ENCODE data around the gene COX15. TPM values are rescaled to one million over a fixed set of nuclear protein-coding genes. Genes with fewer than 3 reads are reported as not detected.

Gene COX15
- total and polyA plus RNA-seq, 2 experiments from 2014 or later = 18.3 to 20.3 TPM

DNA sequence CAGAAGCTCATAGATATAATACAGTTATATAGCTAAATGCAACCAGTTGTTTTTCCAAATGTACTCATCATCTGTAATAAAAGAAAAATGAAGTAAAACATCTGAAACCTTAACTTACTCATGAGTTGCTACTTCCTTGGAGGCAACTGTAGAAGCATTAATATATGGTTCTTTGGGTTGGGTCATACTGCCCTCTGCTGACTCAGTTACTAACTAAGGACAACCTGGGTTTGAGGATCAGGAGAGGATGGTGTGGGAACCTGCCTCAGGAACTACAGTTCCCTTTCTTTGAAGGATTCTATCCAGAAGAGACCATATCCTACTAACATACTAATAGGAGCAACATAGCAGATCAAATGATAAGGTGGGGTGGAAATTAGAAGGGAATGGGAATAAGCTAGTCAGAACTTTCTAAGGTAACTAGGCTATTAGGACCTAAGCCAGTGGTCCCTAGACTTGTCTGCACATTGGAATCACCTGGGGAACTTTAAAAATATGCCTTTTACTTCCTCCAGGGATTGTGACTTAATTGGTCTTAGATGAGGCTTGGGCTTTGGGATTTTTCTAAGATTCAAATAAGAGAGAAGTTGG lies 20.7 kb downstream of the COX15 start:
- Histone ChIP-seq H3K36me3 (ENCODE audit: low read depth) (peaks cover 47% of the 10 kb centered on the region), H2AFZ (no peak overlapping the region), H3K4me3 (no peak overlapping the region), H3K9ac (peak overlapping the region; percentile 36; the same call in 1 of the 2 replicates), H3K4me1 (ENCODE audit: insufficient read depth) (peaks cover 33% of the 10 kb centered on the region), H3K79me2 (ENCODE audit: insufficient read depth) (0 out of 2 replicates have a peak, but pooled peaks cover 9% of the 10 kb centered on the region), H3K9me2 (ENCODE audit: insufficient read depth) (no peaks in the 10 kb centered on the region), H4K20me1 (ENCODE audit: insufficient read depth) (no peaks in the 10 kb centered on the region), H3K4me2 (ENCODE audit: unreplicated experiment) (no peak overlapping the region), H3K27ac (peak overlapping the region; percentile 72), H3F3A (ENCODE audit: insufficient read depth) (peaks cover 83% of the 10 kb centered on the region), H3K9me3 (ENCODE audit: low read depth) (no peaks in the 10 kb centered on the region), H3K27me3 (replicated peaks; ENCODE audit: insufficient read depth) (no peaks in the 10 kb centered on the region)
- DNase-seq = peak; percentile 87
- in situ Hi-C loops (cut with MboI) = loop anchor here (10.0 kb wide), 2 partner anchors 76 to 276 kb away; partner anchors contain the start of gene GOT1
- TF ChIP-seq EZH2phosphoT487 (IDR thresholded peaks at IDR 0.05; ENCODE audit: insufficient read depth, low read depth) = no peak
- TF ChIP-seq EZH2 (IDR thresholded peaks at IDR 0.05; ENCODE audit: insufficient read depth, poor library complexity, severe bottlenecking) = no peak

DNA sequence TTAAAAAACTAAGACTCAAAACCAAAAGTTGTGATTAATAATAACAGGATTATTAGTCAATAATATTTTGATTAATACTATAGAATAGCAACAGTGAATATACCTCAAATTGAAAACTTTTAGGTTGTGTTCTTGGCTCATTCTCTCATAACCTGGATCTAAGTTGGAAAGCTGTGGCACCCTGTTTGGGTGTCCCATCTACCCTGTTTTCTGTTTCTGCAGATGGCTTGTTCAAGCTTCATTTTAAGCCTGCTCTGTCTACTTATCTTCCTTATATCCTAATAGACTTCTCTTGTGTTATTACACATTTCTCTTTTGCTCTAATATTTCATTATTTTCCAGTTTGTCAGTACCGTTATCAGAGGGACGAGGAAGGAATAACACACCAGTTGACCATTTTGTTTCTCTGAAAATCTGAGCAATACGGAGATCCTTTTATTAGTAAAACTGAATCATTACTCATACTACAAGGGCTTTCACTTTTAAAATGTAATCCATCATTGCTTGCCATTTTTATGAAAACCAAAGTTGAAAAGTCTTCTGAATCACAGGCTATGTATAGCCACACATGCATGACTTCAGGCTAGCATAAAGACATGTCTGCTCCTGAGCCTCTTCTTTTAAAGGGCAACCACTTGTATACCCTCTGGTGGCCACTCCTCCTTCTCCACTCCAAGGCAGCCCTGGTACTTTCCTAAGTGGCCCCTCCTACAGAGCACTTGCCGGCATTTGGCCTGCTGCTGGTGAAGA lies 22.3 kb downstream of the COX15 start:
- WGBS, 2 experiments (ENCODE audit: low coverage in 1 of 2, low lambda C conversion rate in 2 of 2, missing lambda C conversion rate in 2 of 2) = 37 to 39% methylated on average over 4 of the region's 4 CpGs
- H4K20me1 ChIP-seq (ENCODE audit: insufficient read depth) = no peaks in the 10 kb centered on the region
- H2AFZ ChIP-seq = no peak overlapping the region
- H3K27me3 ChIP-seq (replicated peaks; ENCODE audit: insufficient read depth) = no peaks in the 10 kb centered on the region
- H3K4me1 ChIP-seq (ENCODE audit: insufficient read depth) = peaks cover 33% of the 10 kb centered on the region
- in situ Hi-C loops (cut with MboI) = loop anchor here (10.0 kb wide), 2 partner anchors 75 to 275 kb away; partner anchors contain the start of gene GOT1
- H3K4me2 ChIP-seq (ENCODE audit: unreplicated experiment) = peak overlapping the region; percentile 47
- DNase-seq = peak; percentile 73
- 0 out of 2 replicates have a peak, but pooled peaks cover 9% of the 10 kb centered on the region for H3K79me2 ChIP-seq (ENCODE audit: insufficient read depth)
- H3K36me3 ChIP-seq (ENCODE audit: low read depth) = peaks cover 53% of the 10 kb centered on the region
- TF ChIP-seq EZH2phosphoT487 (IDR thresholded peaks at IDR 0.05; ENCODE audit: insufficient read depth, low read depth) (no peak), EZH2 (IDR thresholded peaks at IDR 0.05; ENCODE audit: insufficient read depth, poor library complexity, severe bottlenecking) (no peak)
- no peak overlapping the region for H3K4me3 ChIP-seq
- no peaks in the 10 kb centered on the region for H3K9me3 ChIP-seq (ENCODE audit: low read depth)
- H3K9ac ChIP-seq = peak overlapping the region; percentile 47
- no peaks in the 10 kb centered on the region for H3K9me2 ChIP-seq (ENCODE audit: insufficient read depth)
- H3F3A ChIP-seq (ENCODE audit: insufficient read depth) = peaks cover 81% of the 10 kb centered on the region
- H3K27ac ChIP-seq = peak overlapping the region; percentile 72

DNA sequence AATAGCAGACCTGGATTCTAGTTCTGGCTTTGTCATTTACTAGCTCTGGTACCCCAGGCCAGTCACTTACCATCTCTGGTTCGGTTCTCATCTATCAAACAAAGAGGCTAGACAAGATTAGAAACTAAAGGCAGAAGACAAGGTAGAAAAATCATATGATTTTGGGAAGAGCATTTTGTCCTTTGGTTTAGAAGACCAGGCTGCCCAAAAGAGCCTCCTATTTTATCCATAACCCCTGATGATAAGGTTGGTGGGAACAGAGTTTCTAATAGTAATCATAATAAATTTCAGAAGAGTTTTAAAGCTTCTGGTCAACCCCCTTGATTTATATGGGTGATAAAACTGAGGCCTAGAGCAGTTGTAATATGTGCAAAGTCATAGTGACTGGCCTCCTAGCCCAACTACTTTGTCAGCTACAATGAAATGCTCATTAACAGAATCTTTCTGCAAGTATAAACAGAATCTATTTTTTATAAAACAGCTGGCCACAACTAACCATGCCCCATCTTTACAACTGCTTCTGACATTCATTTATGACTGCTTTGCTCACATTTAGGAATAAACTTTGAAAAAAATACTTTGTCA lies 23.4 kb downstream of the COX15 start:
- H3K4me3 ChIP-seq = no peak overlapping the region
- H3K27ac ChIP-seq = peak overlapping the region; percentile 72
- H3K9ac ChIP-seq = peak overlapping the region; percentile 47
- no peaks in the 10 kb centered on the region for H3K9me3 ChIP-seq (ENCODE audit: low read depth)
- peaks cover 33% of the 10 kb centered on the region for H3K4me1 ChIP-seq (ENCODE audit: insufficient read depth)
- H3K27me3 ChIP-seq (replicated peaks; ENCODE audit: insufficient read depth) = no peaks in the 10 kb centered on the region
- H3K79me2 ChIP-seq (ENCODE audit: insufficient read depth) = 0 out of 2 replicates have a peak, but pooled peaks cover 9% of the 10 kb centered on the region
- DNase-seq = peak; percentile 53
- no peak overlapping the region for H2AFZ ChIP-seq
- H3K36me3 ChIP-seq (ENCODE audit: low read depth) = peaks cover 49% of the 10 kb centered on the region
- in situ Hi-C loops (cut with MboI) = no loop called here
- H3K9me2 ChIP-seq (ENCODE audit: insufficient read depth) = no peaks in the 10 kb centered on the region
- peaks cover 72% of the 10 kb centered on the region for H3F3A ChIP-seq (ENCODE audit: insufficient read depth)
- TF ChIP-seq EZH2phosphoT487 (IDR thresholded peaks at IDR 0.05; ENCODE audit: insufficient read depth, low read depth) (no peak), EZH2 (IDR thresholded peaks at IDR 0.05; ENCODE audit: insufficient read depth, poor library complexity, severe bottlenecking) (no peak)
- no peaks in the 10 kb centered on the region for H4K20me1 ChIP-seq (ENCODE audit: insufficient read depth)
- H3K4me2 ChIP-seq (ENCODE audit: unreplicated experiment) = peak overlapping the region; percentile 11
- WGBS, 2 experiments (ENCODE audit: low coverage in 1 of 2, low lambda C conversion rate in 2 of 2, missing lambda C conversion rate in 2 of 2) = 95 to 100% methylated on average over 1 of the region's 1 CpG

DNA sequence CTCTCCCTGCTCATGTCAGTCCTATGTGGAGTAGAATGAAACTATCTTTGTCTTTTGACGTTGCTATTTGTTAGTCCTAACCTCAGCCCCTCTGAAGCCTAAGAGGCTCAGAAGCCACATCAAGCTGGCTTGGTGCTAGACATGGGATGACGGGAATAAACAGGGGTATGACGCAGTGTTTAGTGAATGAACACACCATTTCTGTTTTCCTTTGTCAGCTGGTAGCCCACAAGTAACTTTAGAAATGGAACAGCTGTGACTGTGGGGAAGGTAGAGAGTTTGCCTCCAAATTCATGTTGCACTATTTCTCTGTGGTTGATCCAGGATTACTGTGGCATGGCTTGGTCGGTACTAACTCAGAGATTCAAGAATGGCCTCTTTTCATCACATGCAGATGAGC lies 31.3 kb downstream of the COX15 start:
- Histone ChIP-seq H3K27ac (no peak overlapping the region), H3K36me3 (ENCODE audit: low read depth) (peaks cover 80% of the 10 kb centered on the region), H3K9me3 (ENCODE audit: low read depth) (no peaks in the 10 kb centered on the region), H3K4me2 (ENCODE audit: unreplicated experiment) (no peak overlapping the region), H3F3A (ENCODE audit: insufficient read depth) (peaks cover 31% of the 10 kb centered on the region), H3K9me2 (ENCODE audit: insufficient read depth) (no peaks in the 10 kb centered on the region), H3K79me2 (ENCODE audit: insufficient read depth) (peaks cover 20% of the 10 kb centered on the region), H3K27me3 (replicated peaks; ENCODE audit: insufficient read depth) (no peaks in the 10 kb centered on the region), H4K20me1 (ENCODE audit: insufficient read depth) (no peaks in the 10 kb centered on the region), H3K4me1 (ENCODE audit: insufficient read depth) (peaks cover 9% of the 10 kb centered on the region), H2AFZ (no peak overlapping the region), H3K9ac (no peak overlapping the region), H3K4me3 (no peak overlapping the region)
- no peak for DNase-seq
- no peak for TF ChIP-seq EZH2phosphoT487 (IDR thresholded peaks at IDR 0.05; ENCODE audit: insufficient read depth, low read depth)
- no peak for TF ChIP-seq EZH2 (IDR thresholded peaks at IDR 0.05; ENCODE audit: insufficient read depth, poor library complexity, severe bottlenecking)
- WGBS, 2 experiments (ENCODE audit: low coverage in 1 of 2, low lambda C conversion rate in 2 of 2, missing lambda C conversion rate in 2 of 2) = 95 to 96% methylated on average over 4 of the region's 4 CpGs
- in situ Hi-C loops (cut with MboI) = no loop called here
